ENCODE results near the gene CABLES1.

GRCh38 chr18:23189768-23190661 lies 54.7 kb downstream of the CABLES1 start:
- TF ChIP-seq POLR2A (IDR thresholded peaks at IDR 0.05), result no peak
- TF ChIP-seq, protein P1, sequence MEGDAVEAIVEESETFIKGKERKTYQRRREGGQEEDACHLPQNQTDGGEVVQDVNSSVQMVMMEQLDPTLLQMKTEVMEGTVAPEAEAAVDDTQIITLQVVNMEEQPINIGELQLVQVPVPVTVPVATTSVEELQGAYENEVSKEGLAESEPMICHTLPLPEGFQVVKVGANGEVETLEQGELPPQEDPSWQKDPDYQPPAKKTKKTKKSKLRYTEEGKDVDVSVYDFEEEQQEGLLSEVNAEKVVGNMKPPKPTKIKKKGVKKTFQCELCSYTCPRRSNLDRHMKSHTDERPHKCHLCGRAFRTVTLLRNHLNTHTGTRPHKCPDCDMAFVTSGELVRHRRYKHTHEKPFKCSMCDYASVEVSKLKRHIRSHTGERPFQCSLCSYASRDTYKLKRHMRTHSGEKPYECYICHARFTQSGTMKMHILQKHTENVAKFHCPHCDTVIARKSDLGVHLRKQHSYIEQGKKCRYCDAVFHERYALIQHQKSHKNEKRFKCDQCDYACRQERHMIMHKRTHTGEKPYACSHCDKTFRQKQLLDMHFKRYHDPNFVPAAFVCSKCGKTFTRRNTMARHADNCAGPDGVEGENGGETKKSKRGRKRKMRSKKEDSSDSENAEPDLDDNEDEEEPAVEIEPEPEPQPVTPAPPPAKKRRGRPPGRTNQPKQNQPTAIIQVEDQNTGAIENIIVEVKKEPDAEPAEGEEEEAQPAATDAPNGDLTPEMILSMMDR (IDR thresholded peaks at IDR 0.05), result no peak

Measured in transverse colon (tissue), 3 donors.